GM23338 (cell line): ENCODE results near the gene CES2. TPM values are rescaled to one million over a fixed set of nuclear protein-coding genes. Genes with fewer than 3 reads are reported as not detected.

ENCODE experiments used
- ATAC-seq: fragments of 200-7000 bp; cut with Tn5 transposase; 3 replicates; pipeline ENCODE4 v1.9.1; 2020
- DNase-seq: peaks from one replicate; pipeline ENCODE4 v3.0.0-alpha.2; 2015; ENCODE audit warnings: low spot score
- H2AFZ ChIP-seq: fragments of 200-600 bp; sonication (generic); 2 replicates; pipeline ENCODE4 v1.8.0; 2016; ENCODE audit warnings: antibody characterized with exemption, mild to moderate bottlenecking, moderate library complexity
- H3F3A ChIP-seq: fragments of 200-600 bp; sonication (generic); replicated peaks from 2 replicates; pipeline ENCODE4 v1.8.0; 2017; ENCODE audit warnings: antibody characterized with exemption, mixed run types, low read depth
- H3K27ac ChIP-seq: fragments of 200-600 bp; sonication (generic); 2 replicates; pipeline ENCODE4 v1.6.1; 2016; ENCODE audit warnings: low read depth
- H3K27me3 ChIP-seq: fragments of 200-600 bp; sonication (generic); 2 replicates; pipeline ENCODE4 v1.8.0; 2016; ENCODE audit warnings: mild to moderate bottlenecking, mixed run types, moderate library complexity; ENCODE audit not compliant: insufficient read depth
- H3K36me3 ChIP-seq: fragments of 200-600 bp; sonication (generic); 2 replicates; pipeline ENCODE4 v1.8.0; 2016; ENCODE audit warnings: mild to moderate bottlenecking; ENCODE audit not compliant: insufficient read depth
- H3K4me1 ChIP-seq: fragments of 200-600 bp; sonication (generic); 2 replicates; pipeline ENCODE4 v1.8.0; 2016; ENCODE audit warnings: mild to moderate bottlenecking, moderate library complexity; ENCODE audit not compliant: insufficient read depth
- H3K4me2 ChIP-seq: fragments of 200-600 bp; sonication (generic); 2 replicates; pipeline ENCODE4 v1.7.1; 2017; ENCODE audit warnings: mixed run types
- H3K4me3 ChIP-seq: fragments of 200-600 bp; sonication (generic); 2 replicates; pipeline ENCODE4 v1.6.1; 2016; ENCODE audit warnings: mixed run types
- H3K79me2 ChIP-seq: fragments of 200-600 bp; sonication (generic); replicated peaks from 2 replicates; pipeline ENCODE4 v1.8.0; 2017; ENCODE audit warnings: mild to moderate bottlenecking; ENCODE audit not compliant: insufficient read depth
- H3K9me2 ChIP-seq: fragments of 200-600 bp; sonication (generic); 2 replicates; pipeline ENCODE4 v1.8.0; 2017; ENCODE audit not compliant: insufficient read depth
- H4K20me1 ChIP-seq: fragments of 200-600 bp; sonication (generic); replicated peaks from 2 replicates; pipeline ENCODE4 v1.8.0; 2017; ENCODE audit warnings: mild to moderate bottlenecking; ENCODE audit not compliant: insufficient read depth
- H3K27ac Mint-ChIP-seq: 2 replicates; pipeline ENCODE4 v1.8.0; 2020; ENCODE audit warnings: inconsistent platforms, mild to moderate bottlenecking, moderate library complexity, mixed read lengths
- H3K27me3 Mint-ChIP-seq: 3 replicates; pipeline ENCODE4 v1.8.0; 2022; ENCODE audit warnings: low read depth, mild to moderate bottlenecking, moderate library complexity, mixed read lengths, inconsistent platforms; ENCODE audit not compliant: insufficient read depth, poor library complexity
- H3K36me3 Mint-ChIP-seq: 3 replicates; pipeline ENCODE4 v1.8.0; 2021; ENCODE audit warnings: low read depth, mild to moderate bottlenecking, inconsistent platforms, moderate library complexity, mixed read lengths
- H3K4me1 Mint-ChIP-seq: 3 replicates; pipeline ENCODE4 v1.8.0; 2020; ENCODE audit warnings: mild to moderate bottlenecking, inconsistent platforms, mixed read lengths
- H3K4me3 Mint-ChIP-seq: 3 replicates; pipeline ENCODE4 v1.8.0; 2021; ENCODE audit warnings: moderate library complexity, mild to moderate bottlenecking, inconsistent platforms, mixed read lengths
- H3K9me3 Mint-ChIP-seq: 3 replicates; pipeline ENCODE4 v1.8.0; 2020; ENCODE audit warnings: moderate library complexity, mild to moderate bottlenecking, inconsistent platforms, mixed read lengths
- CREB1 ChIP-seq: fragments of 250-450 bp; sonication (Bioruptor Pico); IDR thresholded peaks from 2 replicates; pipeline ENCODE4 v1.5.0; 2020; ENCODE audit warnings: low read depth, mild to moderate bottlenecking, moderate library complexity
- EZH2 ChIP-seq: fragments of 200-600 bp; sonication (generic); IDR thresholded peaks from one replicate; pipeline ENCODE4 v1.8.0; 2017; ENCODE audit warnings: antibody characterized with exemption, mild to moderate bottlenecking, low read depth; ENCODE audit not compliant: unreplicated experiment
- EZH2phosphoT487 ChIP-seq: fragments of 200-600 bp; sonication (generic); IDR thresholded peaks from one replicate; pipeline ENCODE4 v1.8.1; 2018; ENCODE audit warnings: antibody characterized with exemption; ENCODE audit not compliant: unreplicated experiment
- NANOG ChIP-seq: IDR thresholded peaks from 2 replicates; pipeline ENCODE4 v1.6.1; 2016; ENCODE audit warnings: antibody characterized with exemption, borderline replicate concordance
- POLR2AphosphoS5 ChIP-seq: IDR thresholded peaks from 2 replicates; pipeline ENCODE4 v1.6.1; 2016; ENCODE audit warnings: antibody characterized with exemption, low read depth
- STAT1 ChIP-seq: IDR thresholded peaks from one replicate; pipeline ENCODE4 v1.6.1; 2016; ENCODE audit warnings: antibody characterized with exemption; ENCODE audit not compliant: unreplicated experiment
- polyA plus RNA-seq: library from polyadenylated mRNA; unstranded; fragments of >200 nt; fragmentation: Nextera tagmentation; extraction: Ambion mirVana; gene quantifications from 2 replicates; pipeline ENCODE4 v1.2.1, GENCODE V29; 2016
- total RNA-seq: library from RNA; depleted of rRNA; stranded (reverse); fragments of >200 nt; shearing (Covaris generic); gene quantifications from 2 replicates; pipeline ENCODE4 v1.2.3, GENCODE V29; 2014
- TF ChIP-seq, protein P1 (sequence below): fragments of 250-450 bp; sonication (Bioruptor Pico); IDR thresholded peaks from 2 replicates; pipeline ENCODE4 v1.5.0; 2020; ENCODE audit warnings: mild to moderate bottlenecking, moderate library complexity
- TF ChIP-seq, protein P2 (sequence below), 2 experiments: fragments of 200-600 bp in 1 of 2; sonication (generic) in 1 of 2; conservative IDR thresholded peaks; 2 replicates each; pipeline versions ENCODE4 v1.5.1 to v1.6.1; 2016 to 2017; ENCODE audit warnings: antibody characterized with exemption in 2 of 2, low read depth in 2 of 2, mild to moderate bottlenecking in 2 of 2, moderate library complexity in 1 of 2
- TF ChIP-seq, protein P3 (sequence below): IDR thresholded peaks from 2 replicates; pipeline ENCODE4 v1.6.1; 2016; ENCODE audit warnings: antibody characterized with exemption
- TF ChIP-seq, protein P4 (sequence below): IDR thresholded peaks from one replicate; pipeline ENCODE4 v1.6.1; 2018; ENCODE audit warnings: antibody characterized with exemption; ENCODE audit not compliant: unreplicated experiment

CES2 gene
- total and polyA plus RNA-seq, 2 experiments from 2014 or later = 5.0 to 9.3 TPM

DNA sequence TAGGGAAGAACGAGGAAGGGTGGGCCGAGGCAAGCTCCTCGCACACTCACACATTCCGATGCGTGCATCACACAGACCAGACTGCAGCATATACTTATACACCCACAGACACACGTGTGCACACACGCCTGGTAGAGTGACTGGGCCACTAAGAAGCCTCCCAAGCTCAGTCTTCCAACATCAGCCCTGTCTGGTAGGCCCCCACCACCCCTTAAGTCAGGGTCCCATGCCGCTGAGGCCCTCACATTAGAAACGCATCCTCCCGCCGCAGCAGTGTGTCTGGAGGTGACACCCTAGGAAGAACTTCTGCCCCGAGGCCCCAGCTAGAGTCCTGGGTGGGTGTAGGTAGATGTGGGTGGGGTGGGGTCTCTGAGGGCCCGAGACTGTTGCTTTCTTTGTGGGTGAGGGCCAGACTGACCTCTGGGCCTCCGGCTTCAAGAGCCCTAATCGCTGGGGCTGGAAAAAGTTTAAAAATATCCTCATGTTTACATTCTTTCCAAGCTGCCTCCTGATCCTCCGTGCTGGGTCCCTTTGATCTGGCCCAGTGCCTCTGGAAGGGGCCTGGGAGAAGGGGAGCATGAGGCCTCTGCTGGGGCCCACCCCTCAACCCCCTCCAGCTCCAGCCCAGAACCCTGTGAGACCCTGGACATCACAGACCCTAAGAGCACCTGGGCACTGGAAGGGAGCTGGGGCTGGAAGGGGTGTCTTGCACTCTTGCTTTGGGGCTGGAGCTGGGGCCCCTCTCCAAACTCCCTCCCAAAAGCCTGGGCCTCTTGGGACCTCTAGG is 30.3 kb upstream of the CES2 start (continued):
- TF ChIP-seq, protein P1, sequence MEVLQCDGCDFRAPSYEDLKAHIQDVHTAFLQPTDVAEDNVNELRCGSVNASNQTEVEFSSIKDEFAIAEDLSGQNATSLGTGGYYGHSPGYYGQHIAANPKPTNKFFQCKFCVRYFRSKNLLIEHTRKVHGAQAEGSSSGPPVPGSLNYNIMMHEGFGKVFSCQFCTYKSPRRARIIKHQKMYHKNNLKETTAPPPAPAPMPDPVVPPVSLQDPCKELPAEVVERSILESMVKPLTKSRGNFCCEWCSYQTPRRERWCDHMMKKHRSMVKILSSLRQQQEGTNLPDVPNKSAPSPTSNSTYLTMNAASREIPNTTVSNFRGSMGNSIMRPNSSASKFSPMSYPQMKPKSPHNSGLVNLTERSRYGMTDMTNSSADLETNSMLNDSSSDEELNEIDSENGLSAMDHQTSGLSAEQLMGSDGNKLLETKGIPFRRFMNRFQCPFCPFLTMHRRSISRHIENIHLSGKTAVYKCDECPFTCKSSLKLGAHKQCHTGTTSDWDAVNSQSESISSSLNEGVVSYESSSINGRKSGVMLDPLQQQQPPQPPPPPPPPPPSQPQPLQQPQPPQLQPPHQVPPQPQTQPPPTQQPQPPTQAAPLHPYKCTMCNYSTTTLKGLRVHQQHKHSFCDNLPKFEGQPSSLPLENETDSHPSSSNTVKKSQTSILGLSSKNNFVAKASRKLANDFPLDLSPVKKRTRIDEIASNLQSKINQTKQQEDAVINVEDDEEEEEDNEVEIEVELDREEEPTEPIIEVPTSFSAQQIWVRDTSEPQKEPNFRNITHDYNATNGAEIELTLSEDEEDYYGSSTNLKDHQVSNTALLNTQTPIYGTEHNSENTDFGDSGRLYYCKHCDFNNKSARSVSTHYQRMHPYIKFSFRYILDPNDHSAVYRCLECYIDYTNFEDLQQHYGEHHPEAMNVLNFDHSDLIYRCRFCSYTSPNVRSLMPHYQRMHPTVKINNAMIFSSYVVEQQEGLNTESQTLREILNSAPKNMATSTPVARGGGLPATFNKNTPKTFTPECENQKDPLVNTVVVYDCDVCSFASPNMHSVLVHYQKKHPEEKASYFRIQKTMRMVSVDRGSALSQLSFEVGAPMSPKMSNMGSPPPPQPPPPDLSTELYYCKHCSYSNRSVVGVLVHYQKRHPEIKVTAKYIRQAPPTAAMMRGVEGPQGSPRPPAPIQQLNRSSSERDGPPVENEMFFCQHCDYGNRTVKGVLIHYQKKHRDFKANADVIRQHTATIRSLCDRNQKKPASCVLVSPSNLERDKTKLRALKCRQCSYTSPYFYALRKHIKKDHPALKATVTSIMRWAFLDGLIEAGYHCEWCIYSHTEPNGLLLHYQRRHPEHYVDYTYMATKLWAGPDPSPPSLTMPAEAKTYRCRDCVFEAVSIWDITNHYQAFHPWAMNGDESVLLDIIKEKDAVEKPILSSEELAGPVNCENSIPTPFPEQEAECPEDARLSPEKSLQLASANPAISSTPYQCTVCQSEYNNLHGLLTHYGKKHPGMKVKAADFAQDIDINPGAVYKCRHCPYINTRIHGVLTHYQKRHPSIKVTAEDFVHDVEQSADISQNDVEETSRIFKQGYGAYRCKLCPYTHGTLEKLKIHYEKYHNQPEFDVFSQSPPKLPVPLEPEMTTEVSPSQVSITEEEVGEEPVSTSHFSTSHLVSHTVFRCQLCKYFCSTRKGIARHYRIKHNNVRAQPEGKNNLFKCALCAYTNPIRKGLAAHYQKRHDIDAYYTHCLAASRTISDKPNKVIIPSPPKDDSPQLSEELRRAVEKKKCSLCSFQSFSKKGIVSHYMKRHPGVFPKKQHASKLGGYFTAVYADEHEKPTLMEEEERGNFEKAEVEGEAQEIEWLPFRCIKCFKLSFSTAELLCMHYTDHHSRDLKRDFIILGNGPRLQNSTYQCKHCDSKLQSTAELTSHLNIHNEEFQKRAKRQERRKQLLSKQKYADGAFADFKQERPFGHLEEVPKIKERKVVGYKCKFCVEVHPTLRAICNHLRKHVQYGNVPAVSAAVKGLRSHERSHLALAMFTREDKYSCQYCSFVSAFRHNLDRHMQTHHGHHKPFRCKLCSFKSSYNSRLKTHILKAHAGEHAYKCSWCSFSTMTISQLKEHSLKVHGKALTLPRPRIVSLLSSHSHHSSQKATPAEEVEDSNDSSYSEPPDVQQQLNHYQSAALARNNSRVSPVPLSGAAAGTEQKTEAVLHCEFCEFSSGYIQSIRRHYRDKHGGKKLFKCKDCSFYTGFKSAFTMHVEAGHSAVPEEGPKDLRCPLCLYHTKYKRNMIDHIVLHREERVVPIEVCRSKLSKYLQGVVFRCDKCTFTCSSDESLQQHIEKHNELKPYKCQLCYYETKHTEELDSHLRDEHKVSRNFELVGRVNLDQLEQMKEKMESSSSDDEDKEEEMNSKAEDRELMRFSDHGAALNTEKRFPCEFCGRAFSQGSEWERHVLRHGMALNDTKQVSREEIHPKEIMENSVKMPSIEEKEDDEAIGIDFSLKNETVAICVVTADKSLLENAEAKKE (CRISPR knock-in tag) = no peak
- no peak for TF ChIP-seq STAT1

DNA sequence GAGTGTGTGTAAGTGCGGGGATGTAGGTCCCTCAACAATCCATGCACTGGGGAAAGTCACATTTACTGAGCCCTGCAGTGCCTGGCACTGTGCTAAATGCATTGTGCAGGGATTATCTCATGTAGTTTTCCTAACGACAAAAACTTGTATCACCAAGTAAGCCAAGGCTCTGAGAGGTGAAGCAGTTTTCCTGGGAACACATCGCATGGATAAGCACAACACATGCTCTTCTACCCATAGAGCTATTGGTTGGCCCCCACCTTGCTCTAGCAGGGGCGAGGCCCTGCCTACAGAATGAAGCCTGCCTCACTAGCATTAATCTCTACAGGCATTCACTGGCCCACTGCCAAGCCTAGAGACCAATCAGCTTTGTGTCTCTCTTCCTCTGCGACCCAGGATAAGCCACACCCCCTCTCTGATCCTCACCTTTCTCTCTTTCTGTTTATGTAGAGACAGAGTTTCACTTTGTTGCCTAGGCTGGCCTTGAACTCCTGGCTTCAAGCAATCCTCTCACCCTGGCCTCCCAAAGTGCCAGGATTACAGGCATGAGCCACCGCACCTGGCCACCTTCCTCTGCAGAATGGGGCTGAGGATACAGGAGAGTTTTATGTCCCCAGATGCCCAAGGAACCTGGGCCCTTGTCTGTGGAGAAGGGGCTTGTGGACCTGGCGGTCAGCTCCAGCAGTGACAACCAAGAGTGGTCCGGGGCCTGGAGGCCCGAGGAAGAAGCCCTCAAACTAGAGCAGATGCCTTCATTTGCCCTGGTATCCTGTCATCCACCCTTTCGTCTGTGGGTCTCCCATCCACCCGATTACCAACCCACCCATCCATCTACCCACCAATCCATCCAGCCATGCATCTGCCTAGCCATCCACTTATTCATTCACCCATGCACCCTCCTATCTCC is 29.4 kb upstream of the CES2 start:
- Histone ChIP-seq H3F3A (no peaks in the 10 kb centered on the region), H3K4me1 (no peaks in the 10 kb centered on the region), H3K9me2 (no peaks in the 10 kb centered on the region), H3K4me2 (no peak overlapping the region), H2AFZ (no peak overlapping the region), H3K79me2 (no peaks in the 10 kb centered on the region), H3K4me3 (no peak overlapping the region), H4K20me1 (no peaks in the 10 kb centered on the region), H3K27ac (no peak overlapping the region), H3K27me3 (no peaks in the 10 kb centered on the region), H3K36me3 (no peaks in the 10 kb centered on the region)
- no peak overlapping the region for H3K27ac Mint-ChIP-seq
- peaks cover 2% of the 10 kb centered on the region; the same call in 1 of the 3 replicates for H3K4me1 Mint-ChIP-seq
- DNase-seq = peak; percentile 63
- ATAC-seq = peak; percentile 86
- H3K27me3 Mint-ChIP-seq = peaks cover 18% of the 10 kb centered on the region
- no peaks in the 10 kb centered on the region for H3K36me3 Mint-ChIP-seq
- no peak overlapping the region for H3K4me3 Mint-ChIP-seq
- no peaks in the 10 kb centered on the region for H3K9me3 Mint-ChIP-seq
- TF ChIP-seq EZH2 = no peak
- TF ChIP-seq POLR2AphosphoS5 = no peak
- TF ChIP-seq, protein P2, sequence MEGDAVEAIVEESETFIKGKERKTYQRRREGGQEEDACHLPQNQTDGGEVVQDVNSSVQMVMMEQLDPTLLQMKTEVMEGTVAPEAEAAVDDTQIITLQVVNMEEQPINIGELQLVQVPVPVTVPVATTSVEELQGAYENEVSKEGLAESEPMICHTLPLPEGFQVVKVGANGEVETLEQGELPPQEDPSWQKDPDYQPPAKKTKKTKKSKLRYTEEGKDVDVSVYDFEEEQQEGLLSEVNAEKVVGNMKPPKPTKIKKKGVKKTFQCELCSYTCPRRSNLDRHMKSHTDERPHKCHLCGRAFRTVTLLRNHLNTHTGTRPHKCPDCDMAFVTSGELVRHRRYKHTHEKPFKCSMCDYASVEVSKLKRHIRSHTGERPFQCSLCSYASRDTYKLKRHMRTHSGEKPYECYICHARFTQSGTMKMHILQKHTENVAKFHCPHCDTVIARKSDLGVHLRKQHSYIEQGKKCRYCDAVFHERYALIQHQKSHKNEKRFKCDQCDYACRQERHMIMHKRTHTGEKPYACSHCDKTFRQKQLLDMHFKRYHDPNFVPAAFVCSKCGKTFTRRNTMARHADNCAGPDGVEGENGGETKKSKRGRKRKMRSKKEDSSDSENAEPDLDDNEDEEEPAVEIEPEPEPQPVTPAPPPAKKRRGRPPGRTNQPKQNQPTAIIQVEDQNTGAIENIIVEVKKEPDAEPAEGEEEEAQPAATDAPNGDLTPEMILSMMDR (conservative IDR thresholded peaks at IDR 0.05; ENCODE audit: low read depth in 2 of 2) = no peak
- TF ChIP-seq, protein P3, sequence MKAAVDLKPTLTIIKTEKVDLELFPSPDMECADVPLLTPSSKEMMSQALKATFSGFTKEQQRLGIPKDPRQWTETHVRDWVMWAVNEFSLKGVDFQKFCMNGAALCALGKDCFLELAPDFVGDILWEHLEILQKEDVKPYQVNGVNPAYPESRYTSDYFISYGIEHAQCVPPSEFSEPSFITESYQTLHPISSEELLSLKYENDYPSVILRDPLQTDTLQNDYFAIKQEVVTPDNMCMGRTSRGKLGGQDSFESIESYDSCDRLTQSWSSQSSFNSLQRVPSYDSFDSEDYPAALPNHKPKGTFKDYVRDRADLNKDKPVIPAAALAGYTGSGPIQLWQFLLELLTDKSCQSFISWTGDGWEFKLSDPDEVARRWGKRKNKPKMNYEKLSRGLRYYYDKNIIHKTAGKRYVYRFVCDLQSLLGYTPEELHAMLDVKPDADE = no peak
- TF ChIP-seq CREB1 = no peak
- TF ChIP-seq EZH2phosphoT487 = no peak
- TF ChIP-seq NANOG = no peak
- TF ChIP-seq, protein P4, sequence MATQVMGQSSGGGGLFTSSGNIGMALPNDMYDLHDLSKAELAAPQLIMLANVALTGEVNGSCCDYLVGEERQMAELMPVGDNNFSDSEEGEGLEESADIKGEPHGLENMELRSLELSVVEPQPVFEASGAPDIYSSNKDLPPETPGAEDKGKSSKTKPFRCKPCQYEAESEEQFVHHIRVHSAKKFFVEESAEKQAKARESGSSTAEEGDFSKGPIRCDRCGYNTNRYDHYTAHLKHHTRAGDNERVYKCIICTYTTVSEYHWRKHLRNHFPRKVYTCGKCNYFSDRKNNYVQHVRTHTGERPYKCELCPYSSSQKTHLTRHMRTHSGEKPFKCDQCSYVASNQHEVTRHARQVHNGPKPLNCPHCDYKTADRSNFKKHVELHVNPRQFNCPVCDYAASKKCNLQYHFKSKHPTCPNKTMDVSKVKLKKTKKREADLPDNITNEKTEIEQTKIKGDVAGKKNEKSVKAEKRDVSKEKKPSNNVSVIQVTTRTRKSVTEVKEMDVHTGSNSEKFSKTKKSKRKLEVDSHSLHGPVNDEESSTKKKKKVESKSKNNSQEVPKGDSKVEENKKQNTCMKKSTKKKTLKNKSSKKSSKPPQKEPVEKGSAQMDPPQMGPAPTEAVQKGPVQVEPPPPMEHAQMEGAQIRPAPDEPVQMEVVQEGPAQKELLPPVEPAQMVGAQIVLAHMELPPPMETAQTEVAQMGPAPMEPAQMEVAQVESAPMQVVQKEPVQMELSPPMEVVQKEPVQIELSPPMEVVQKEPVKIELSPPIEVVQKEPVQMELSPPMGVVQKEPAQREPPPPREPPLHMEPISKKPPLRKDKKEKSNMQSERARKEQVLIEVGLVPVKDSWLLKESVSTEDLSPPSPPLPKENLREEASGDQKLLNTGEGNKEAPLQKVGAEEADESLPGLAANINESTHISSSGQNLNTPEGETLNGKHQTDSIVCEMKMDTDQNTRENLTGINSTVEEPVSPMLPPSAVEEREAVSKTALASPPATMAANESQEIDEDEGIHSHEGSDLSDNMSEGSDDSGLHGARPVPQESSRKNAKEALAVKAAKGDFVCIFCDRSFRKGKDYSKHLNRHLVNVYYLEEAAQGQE = no peak
